ENCODE data around the gene PTPRJ. TPM values are rescaled to one million over a fixed set of nuclear protein-coding genes. Genes with fewer than 3 reads are reported as not detected.

The PTPRJ gene
- total and polyA plus RNA-seq, 2 experiments from 2014 or later: 9.3 to 16.4 TPM

- 65% methylated on average over 5 of the region's 5 CpGs for WGBS (ENCODE audit: low lambda C conversion rate, missing lambda C conversion rate)
- Histone ChIP-seq H4K20me1 (ENCODE audit: insufficient read depth, poor library complexity, severe bottlenecking) (no peaks in the 10 kb centered on the region), H3K9me2 (replicated peaks; ENCODE audit: insufficient read depth) (no peaks in the 10 kb centered on the region), H3K4me3 (no peak overlapping the region), H3K4me1 (ENCODE audit: insufficient read depth) (no peaks in the 10 kb centered on the region), H3K9me3 (ENCODE audit: low read depth) (no peaks in the 10 kb centered on the region), H3K79me2 (peaks cover 39% of the 10 kb centered on the region), H2AFZ (no peak overlapping the region), H3K27me3 (no peaks in the 10 kb centered on the region), H3K36me3 (replicated peaks; ENCODE audit: insufficient read depth, low read depth) (no peaks in the 10 kb centered on the region), H3K4me2 (no peak overlapping the region), H3K27ac (no peak overlapping the region)
- no peak for DNase-seq (ENCODE audit: low spot score)
- TF ChIP-seq EZH2 (IDR thresholded peaks at IDR 0.05; ENCODE audit: borderline replicate concordance): no peak
- no peak for TF ChIP-seq EZH2phosphoT487 (IDR thresholded peaks at IDR 0.05; ENCODE audit: low read depth, severe bottlenecking, unreplicated experiment)
- TF ChIP-seq CTCF (IDR thresholded peaks at IDR 0.05; ENCODE audit: poor library complexity): no peak
These were observed 61.7 kb downstream of the PTPRJ start for GRCh38 chr11:48041877-48042695.

GRCh38 chr11:48043111-48043990, 63.0 kb downstream of the PTPRJ start:
- Histone ChIP-seq H3K36me3 (replicated peaks; ENCODE audit: insufficient read depth, low read depth) (no peaks in the 10 kb centered on the region), H3K4me1 (ENCODE audit: insufficient read depth) (no peaks in the 10 kb centered on the region), H2AFZ (no peak overlapping the region), H3K9me2 (replicated peaks; ENCODE audit: insufficient read depth) (no peaks in the 10 kb centered on the region), H3K27ac (no peak overlapping the region), H4K20me1 (ENCODE audit: insufficient read depth, poor library complexity, severe bottlenecking) (no peaks in the 10 kb centered on the region), H3K9me3 (ENCODE audit: low read depth) (no peaks in the 10 kb centered on the region), H3K27me3 (no peaks in the 10 kb centered on the region), H3K4me2 (no peak overlapping the region), H3K79me2 (peaks cover 42% of the 10 kb centered on the region), H3K4me3 (no peak overlapping the region)
- WGBS (ENCODE audit: low lambda C conversion rate, missing lambda C conversion rate): 91% methylated on average over 8 of the region's 8 CpGs
- TF ChIP-seq EZH2 (IDR thresholded peaks at IDR 0.05; ENCODE audit: borderline replicate concordance) (no peak), CTCF (IDR thresholded peaks at IDR 0.05; ENCODE audit: poor library complexity) (no peak), EZH2phosphoT487 (IDR thresholded peaks at IDR 0.05; ENCODE audit: low read depth, severe bottlenecking, unreplicated experiment) (no peak)
- no peak for DNase-seq (ENCODE audit: low spot score)

DNA sequence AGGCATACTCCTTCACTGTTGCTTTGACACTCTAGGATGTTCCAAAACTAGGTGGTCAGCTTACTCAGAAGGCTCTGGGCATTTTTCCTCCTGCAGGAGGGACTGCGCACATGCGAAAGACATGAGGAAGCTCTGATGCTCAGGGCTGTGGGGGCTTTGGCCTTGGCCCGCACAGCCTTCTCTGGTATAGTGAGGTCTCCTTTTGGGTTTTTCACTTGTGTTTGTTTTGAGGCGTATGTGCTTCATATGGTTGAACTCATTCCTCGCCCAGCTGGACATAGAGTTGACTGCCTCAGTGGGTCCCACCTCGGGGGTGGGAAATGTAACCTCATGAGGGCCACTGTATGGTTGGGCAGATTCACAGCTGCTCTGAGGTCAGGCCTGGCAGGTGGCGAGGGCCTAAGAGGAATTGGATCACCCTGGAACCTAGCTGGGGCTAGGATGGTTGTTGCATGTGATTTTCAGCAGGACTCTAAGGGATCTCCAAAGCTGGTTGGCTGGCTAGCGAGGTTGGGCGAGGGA, 63.7 kb downstream of the PTPRJ start:
- no peak overlapping the region for H3K4me2 ChIP-seq
- no peak overlapping the region for H3K27ac ChIP-seq
- 98% methylated on average over 9 of the region's 9 CpGs for WGBS (ENCODE audit: low lambda C conversion rate, missing lambda C conversion rate)
- H3K79me2 ChIP-seq: peaks cover 47% of the 10 kb centered on the region
- H3K36me3 ChIP-seq (replicated peaks; ENCODE audit: insufficient read depth, low read depth): no peaks in the 10 kb centered on the region
- no peaks in the 10 kb centered on the region for H3K4me1 ChIP-seq (ENCODE audit: insufficient read depth)
- H3K4me3 ChIP-seq: no peak overlapping the region
- no peaks in the 10 kb centered on the region for H3K27me3 ChIP-seq
- no peaks in the 10 kb centered on the region for H3K9me3 ChIP-seq (ENCODE audit: low read depth)
- DNase-seq (ENCODE audit: low spot score): no peak
- no peaks in the 10 kb centered on the region for H4K20me1 ChIP-seq (ENCODE audit: insufficient read depth, poor library complexity, severe bottlenecking)
- no peaks in the 10 kb centered on the region for H3K9me2 ChIP-seq (replicated peaks; ENCODE audit: insufficient read depth)
- TF ChIP-seq EZH2phosphoT487 (IDR thresholded peaks at IDR 0.05; ENCODE audit: low read depth, severe bottlenecking, unreplicated experiment): no peak
- TF ChIP-seq EZH2 (IDR thresholded peaks at IDR 0.05; ENCODE audit: borderline replicate concordance): no peak
- no peak for TF ChIP-seq CTCF (IDR thresholded peaks at IDR 0.05; ENCODE audit: poor library complexity)
- H2AFZ ChIP-seq: no peak overlapping the region

All from hepatocyte (in vitro differentiated cells).